ENCODE results near the gene GPC6. TPM values are rescaled to one million over a fixed set of nuclear protein-coding genes. Genes with fewer than 3 reads are reported as not detected.

GPC6 gene
- total and polyA plus RNA-seq, 2 experiments from 2014 or later = 14.4 to 43.3 TPM

GRCh38 chr13:93889430-93889951 is 662.9 kb downstream of the GPC6 start:
- Histone ChIP-seq H3K9me3 (ENCODE audit: low read depth) (no peaks in the 10 kb centered on the region), H3K36me3 (no peaks in the 10 kb centered on the region), H3K27me3 (no peaks in the 10 kb centered on the region), H3K4me1 (ENCODE audit: low read depth) (peaks cover 6% of the 10 kb centered on the region), H3K4me3 (no peak overlapping the region), H3K27ac (no peak overlapping the region)
- no peak for DNase-seq (ENCODE audit: low read depth in 1 of 2, low spot score in 1 of 2)
- TF ChIP-seq CTCF (IDR thresholded peaks at IDR 0.05; ENCODE audit: low read depth, low read length) = no peak

- no peak overlapping the region for H3K4me3 ChIP-seq
- H3K4me1 ChIP-seq (ENCODE audit: low read depth) = no peaks in the 10 kb centered on the region
- H3K27ac ChIP-seq = no peak overlapping the region
- no peaks in the 10 kb centered on the region for H3K27me3 ChIP-seq
- no peaks in the 10 kb centered on the region for H3K36me3 ChIP-seq
- no peak for TF ChIP-seq CTCF (IDR thresholded peaks at IDR 0.05; ENCODE audit: low read depth, low read length)
- H3K9me3 ChIP-seq (ENCODE audit: low read depth) = no peaks in the 10 kb centered on the region
- DNase-seq (ENCODE audit: low read depth in 1 of 2, low spot score in 1 of 2) = no peak
Measured at GRCh38 chr13:93899981-93900380, 673.4 kb downstream of the GPC6 start.

GRCh38 chr13:93900731-93901130 is 674.1 kb downstream of the GPC6 start:
- Histone ChIP-seq H3K4me1 (ENCODE audit: low read depth) (no peaks in the 10 kb centered on the region), H3K36me3 (no peaks in the 10 kb centered on the region), H3K9me3 (ENCODE audit: low read depth) (no peaks in the 10 kb centered on the region), H3K4me3 (no peak overlapping the region), H3K27me3 (no peaks in the 10 kb centered on the region), H3K27ac (no peak overlapping the region)
- DNase-seq (ENCODE audit: low read depth in 1 of 2, low spot score in 1 of 2) = peak in 1 of 2 donors; percentile 28
- TF ChIP-seq CTCF (IDR thresholded peaks at IDR 0.05; ENCODE audit: low read depth, low read length) = no peak

GRCh38 chr13:93903909-93904308 is 677.3 kb downstream of the GPC6 start:
- no peak for DNase-seq (ENCODE audit: low read depth in 1 of 2, low spot score in 1 of 2)
- no peaks in the 10 kb centered on the region for H3K9me3 ChIP-seq (ENCODE audit: low read depth)
- no peak overlapping the region for H3K27ac ChIP-seq
- H3K4me3 ChIP-seq = no peak overlapping the region
- no peak for TF ChIP-seq CTCF (IDR thresholded peaks at IDR 0.05; ENCODE audit: low read depth, low read length)
- no peaks in the 10 kb centered on the region for H3K36me3 ChIP-seq
- H3K27me3 ChIP-seq = no peaks in the 10 kb centered on the region
- H3K4me1 ChIP-seq (ENCODE audit: low read depth) = no peaks in the 10 kb centered on the region

GRCh38 chr13:93915269-93915809 is 688.7 kb downstream of the GPC6 start:
- Histone ChIP-seq H3K4me3 (no peak overlapping the region), H3K4me1 (ENCODE audit: low read depth) (no peaks in the 10 kb centered on the region), H3K9me3 (ENCODE audit: low read depth) (no peaks in the 10 kb centered on the region), H3K36me3 (no peaks in the 10 kb centered on the region), H3K27me3 (no peaks in the 10 kb centered on the region), H3K27ac (no peak overlapping the region)
- no peak for TF ChIP-seq CTCF (IDR thresholded peaks at IDR 0.05; ENCODE audit: low read depth, low read length)
- peak in 1 of 2 donors; percentile 41 for DNase-seq (ENCODE audit: low read depth in 1 of 2, low spot score in 1 of 2)
